Right atrium auricular region (tissue), 2 donors: ENCODE results near the gene TCF7L2. TPM values are rescaled to one million over a fixed set of nuclear protein-coding genes. Genes with fewer than 3 reads are reported as not detected.
A peak's percentile ranks its signal among the peaks of the same experiment; 100 is the strongest.

Source experiments
- DNase-seq: peaks from one replicate; pipeline ENCODE4 v3.0.0-alpha.2; 2019; ENCODE audit warnings: low spot score
- H3K27ac ChIP-seq, 2 donors: fragments of 200-600 bp; sonication (generic); 1 replicate in 1 of 2; 2 replicates in 1 of 2; pipeline ENCODE4 v1.5.1; 2016 to 2019
- H3K27me3 ChIP-seq, 2 donors: fragments of 200-600 bp; sonication (generic); one replicate each; pipeline versions ENCODE4 v1.5.1 to v1.6.0; 2017 to 2019
- H3K36me3 ChIP-seq: fragments of 200-600 bp; sonication (generic); one replicate; pipeline ENCODE4 v1.5.1; 2016
- H3K4me1 ChIP-seq, 2 donors: fragments of 200-600 bp; sonication (generic); one replicate each; pipeline versions ENCODE4 v1.5.1 to v1.6.0; 2017 to 2019
- H3K4me3 ChIP-seq, 2 donors: fragments of 200-600 bp; sonication (generic); 1 replicate in 1 of 2; 2 replicates in 1 of 2; pipeline ENCODE4 v1.5.1; 2017 to 2019; ENCODE audit warnings: mild to moderate bottlenecking in 1 of 2, moderate library complexity in 1 of 2
- H3K9me3 ChIP-seq, 2 donors: fragments of 200-600 bp; sonication (generic); one replicate each; pipeline ENCODE4 v1.5.1; 2019
- total RNA-seq, 2 donors: library from RNA; depleted of rRNA; stranded (reverse); fragments of >200 nt; gene quantifications; one replicate each; pipeline ENCODE4 v1.1.0, GENCODE V29; 2016
- TF ChIP-seq, protein P1 (sequence below), 2 donors: fragments of 200-600 bp; sonication (generic); IDR thresholded peaks; one replicate each; pipeline ENCODE4 v1.5.1; 2019; ENCODE audit warnings: antibody characterized with exemption in 2 of 2

The TCF7L2 gene
- total RNA-seq, 2 donors from 2014 or later: 8.5 to 11.3 TPM

DNA sequence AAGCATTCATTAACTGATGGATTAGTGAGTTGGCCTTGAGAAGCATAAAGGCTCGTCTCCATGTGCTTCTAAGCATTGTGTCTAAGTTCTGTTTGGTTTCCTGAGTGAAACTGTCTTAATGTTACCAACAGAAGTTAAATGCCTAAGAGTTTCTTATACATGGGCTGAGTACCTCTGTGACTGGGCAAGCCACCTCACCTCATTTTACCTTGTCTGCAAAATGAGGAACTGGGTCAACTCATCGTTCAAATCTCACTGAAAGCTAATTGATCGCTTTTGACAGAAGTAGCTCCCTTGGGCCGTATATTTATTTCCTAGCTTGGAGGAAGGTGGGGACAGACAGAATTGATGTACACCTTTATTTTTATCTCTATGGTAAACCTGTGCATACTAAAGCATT, 88.9 kb downstream of the TCF7L2 start:
- H3K4me1 ChIP-seq: peaks cover 0 to 19% of the 10 kb centered on the region in 2 donors

DNA sequence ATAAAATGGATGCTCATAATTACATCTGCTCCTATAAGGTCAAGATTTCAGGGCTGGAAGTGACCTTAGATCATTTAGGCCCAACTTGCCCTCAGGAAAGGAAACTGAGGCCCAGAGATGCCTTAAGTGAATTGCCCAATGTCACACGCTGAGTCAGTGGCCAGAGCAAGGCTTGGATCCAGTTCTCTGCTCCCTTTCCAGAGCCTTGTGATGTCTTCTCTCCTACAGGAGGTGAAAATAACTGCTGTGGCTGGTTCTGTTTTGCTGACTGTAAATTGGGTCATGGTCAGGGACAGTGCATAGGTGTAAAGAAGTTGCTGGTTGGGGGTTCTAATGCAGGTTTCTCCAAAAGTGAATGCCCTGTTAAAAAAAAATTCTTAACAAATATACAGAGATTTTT, 91.3 kb downstream of the TCF7L2 start:
- H3K4me1 ChIP-seq: peaks cover 0 to 19% of the 10 kb centered on the region in 2 donors
- H3K36me3 ChIP-seq: no peaks in the 10 kb centered on the region
- no peak overlapping the region for H3K4me3 ChIP-seq
- no peak overlapping the region for H3K27ac ChIP-seq
- no peaks in the 10 kb centered on the region for H3K9me3 ChIP-seq
- H3K27me3 ChIP-seq: no peaks in the 10 kb centered on the region
- DNase-seq: peak; percentile 58
- TF ChIP-seq, protein P1, sequence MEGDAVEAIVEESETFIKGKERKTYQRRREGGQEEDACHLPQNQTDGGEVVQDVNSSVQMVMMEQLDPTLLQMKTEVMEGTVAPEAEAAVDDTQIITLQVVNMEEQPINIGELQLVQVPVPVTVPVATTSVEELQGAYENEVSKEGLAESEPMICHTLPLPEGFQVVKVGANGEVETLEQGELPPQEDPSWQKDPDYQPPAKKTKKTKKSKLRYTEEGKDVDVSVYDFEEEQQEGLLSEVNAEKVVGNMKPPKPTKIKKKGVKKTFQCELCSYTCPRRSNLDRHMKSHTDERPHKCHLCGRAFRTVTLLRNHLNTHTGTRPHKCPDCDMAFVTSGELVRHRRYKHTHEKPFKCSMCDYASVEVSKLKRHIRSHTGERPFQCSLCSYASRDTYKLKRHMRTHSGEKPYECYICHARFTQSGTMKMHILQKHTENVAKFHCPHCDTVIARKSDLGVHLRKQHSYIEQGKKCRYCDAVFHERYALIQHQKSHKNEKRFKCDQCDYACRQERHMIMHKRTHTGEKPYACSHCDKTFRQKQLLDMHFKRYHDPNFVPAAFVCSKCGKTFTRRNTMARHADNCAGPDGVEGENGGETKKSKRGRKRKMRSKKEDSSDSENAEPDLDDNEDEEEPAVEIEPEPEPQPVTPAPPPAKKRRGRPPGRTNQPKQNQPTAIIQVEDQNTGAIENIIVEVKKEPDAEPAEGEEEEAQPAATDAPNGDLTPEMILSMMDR (IDR thresholded peaks at IDR 0.05): no peak

More for the DNA sequence above, 88.9 kb downstream of the TCF7L2 start:
- Histone ChIP-seq H3K27me3 (no peaks in the 10 kb centered on the region), H3K4me3 (no peak overlapping the region), H3K9me3 (no peaks in the 10 kb centered on the region), H3K36me3 (no peaks in the 10 kb centered on the region), H3K27ac (no peak overlapping the region)
- no peak for DNase-seq
- TF ChIP-seq, protein P1 (IDR thresholded peaks at IDR 0.05): no peak

DNA sequence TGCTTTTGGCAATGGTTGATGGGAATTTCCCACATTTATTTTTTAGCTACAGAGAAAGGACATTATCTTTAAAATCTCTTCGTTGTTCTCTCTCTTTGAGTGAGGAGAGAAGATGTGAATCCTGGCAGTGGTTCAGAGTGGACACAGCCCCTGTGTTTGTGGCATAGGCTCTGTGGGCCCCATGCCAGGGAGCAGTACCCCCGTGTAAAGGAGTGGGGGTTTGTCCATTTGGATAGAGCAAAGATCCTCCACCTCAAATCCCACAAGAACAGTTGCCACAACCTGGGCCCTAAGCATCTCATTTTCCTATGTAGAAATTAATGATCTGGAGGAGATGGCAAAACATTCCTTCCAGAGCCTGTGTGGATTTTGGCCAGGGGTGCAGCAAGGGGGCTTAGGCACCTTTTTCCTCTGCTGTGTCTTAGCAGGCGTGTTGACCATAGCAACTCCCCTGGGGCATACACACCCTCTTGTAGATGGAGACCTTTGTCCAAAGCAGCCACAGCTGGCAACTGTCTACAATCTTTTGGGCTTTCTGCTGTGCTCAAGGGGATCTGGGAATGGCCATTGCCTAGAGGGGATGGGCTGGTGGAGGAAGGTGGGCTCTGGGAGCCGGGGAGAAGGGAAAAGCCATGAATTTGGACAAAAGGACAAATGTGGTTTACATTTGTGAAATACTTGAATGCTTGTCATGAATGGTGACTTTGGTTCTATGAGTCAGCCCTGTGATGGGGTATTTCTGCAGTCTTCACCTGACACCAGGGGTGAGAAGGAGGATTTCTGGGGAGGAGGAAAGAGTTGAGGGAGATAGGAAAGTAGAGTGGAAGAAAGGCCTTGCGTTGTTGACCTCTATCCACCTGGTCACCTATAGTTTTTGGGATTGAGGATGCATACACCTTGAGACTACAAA, 92.0 kb downstream of the TCF7L2 start:
- Histone ChIP-seq H3K27me3 (no peaks in the 10 kb centered on the region), H3K9me3 (no peaks in the 10 kb centered on the region), H3K4me3 (no peak overlapping the region), H3K27ac (peak overlapping the region in 1 of 2 donors; percentile 6), H3K36me3 (no peaks in the 10 kb centered on the region), H3K4me1 (peaks cover 0 to 18% of the 10 kb centered on the region in 2 donors)
- TF ChIP-seq, protein P1 (IDR thresholded peaks at IDR 0.05): no peak
- DNase-seq: peak; percentile 53

DNA sequence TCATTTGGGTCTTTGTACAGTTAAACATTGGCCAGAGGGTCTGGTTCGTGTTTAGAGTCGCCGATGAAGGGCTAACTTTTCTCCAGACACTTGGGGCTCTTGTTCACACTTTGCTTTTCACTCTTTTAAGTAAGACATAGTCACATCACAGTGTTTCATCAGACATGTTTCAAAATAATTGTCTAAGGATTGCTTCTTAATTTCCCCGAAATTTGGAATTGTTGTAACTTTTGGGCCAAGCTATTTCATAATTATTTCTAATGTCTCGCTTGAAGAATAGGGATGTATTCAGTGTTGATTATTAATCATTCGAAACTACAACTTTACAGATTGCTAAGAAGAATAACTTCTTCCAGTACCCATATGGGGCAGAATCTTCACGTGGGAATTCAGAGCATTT, 92.8 kb downstream of the TCF7L2 start:
- DNase-seq: no peak
- no peaks in the 10 kb centered on the region for H3K36me3 ChIP-seq
- no peaks in the 10 kb centered on the region for H3K27me3 ChIP-seq
- H3K27ac ChIP-seq: no peak overlapping the region
- H3K9me3 ChIP-seq: no peaks in the 10 kb centered on the region
- no peak overlapping the region for H3K4me3 ChIP-seq
- H3K4me1 ChIP-seq: peaks cover 0 to 22% of the 10 kb centered on the region in 2 donors
- TF ChIP-seq, protein P1 (IDR thresholded peaks at IDR 0.05): no peak

DNA sequence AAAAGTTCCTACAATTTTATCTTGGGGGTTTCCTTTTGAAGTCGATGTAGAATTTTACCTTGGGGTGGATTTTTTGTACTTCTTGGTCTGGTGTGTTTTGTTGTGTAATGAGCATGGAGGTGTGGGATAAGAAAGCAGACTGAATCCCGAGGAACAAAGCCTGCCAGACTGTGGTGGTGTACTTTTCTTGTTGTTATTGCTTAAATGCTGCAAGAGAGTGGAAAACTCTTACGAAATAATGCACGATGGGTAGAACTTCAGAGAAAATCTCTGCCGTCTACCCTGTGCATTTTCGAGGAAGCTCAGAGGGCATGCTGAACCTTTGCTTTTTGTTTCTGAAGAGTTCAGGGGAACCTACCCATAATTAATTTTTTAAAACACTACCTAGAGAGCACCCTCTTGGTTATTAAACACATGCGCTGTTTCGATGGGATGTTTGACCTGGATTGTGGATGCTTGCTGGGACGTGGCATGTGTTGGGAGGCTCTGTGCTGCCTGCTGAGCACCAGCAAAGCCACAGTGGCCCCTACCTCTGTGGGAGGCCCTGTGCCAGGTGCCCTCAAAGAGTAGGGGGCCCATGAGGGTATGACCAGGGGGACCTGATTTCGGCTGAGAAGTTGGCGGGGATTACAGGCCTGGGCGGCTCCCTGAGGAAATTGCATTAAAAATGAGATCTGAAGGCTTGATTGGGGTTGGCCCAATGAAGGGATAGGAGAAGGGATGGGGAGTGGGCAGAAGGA, 94.1 kb downstream of the TCF7L2 start:
- TF ChIP-seq, protein P1 (IDR thresholded peaks at IDR 0.05): no peak
- Histone ChIP-seq H3K27me3 (no peaks in the 10 kb centered on the region), H3K36me3 (no peaks in the 10 kb centered on the region), H3K4me3 (no peak overlapping the region), H3K9me3 (no peaks in the 10 kb centered on the region), H3K4me1 (peaks cover 0 to 34% of the 10 kb centered on the region in 2 donors), H3K27ac (no peak overlapping the region)
- no peak for DNase-seq
